Common myeloid progenitor, CD34-positive (primary cell): ENCODE data around the gene ARVCF.
A peak's percentile ranks its signal among the peaks of the same experiment; 100 is the strongest.

Experiments used
- CTCF ChIA-PET: fragments of 350-600 bp; sonication (Branson Sonifier 250); formaldehyde crosslinking; loops from one replicate; lab custom pipeline; 2021; ENCODE audit warnings: antibody characterized with exemption; lab: Charles Lee
- POLR2A ChIA-PET: fragments of 350-600 bp; sonication (Branson Sonifier 250); formaldehyde crosslinking; loops from one replicate; lab custom pipeline; 2021; ENCODE audit warnings: antibody characterized with exemption; lab: Charles Lee
- DNase-seq, 3 donors: peaks; one replicate each; pipeline versions ENCODE4 v3.0.0 to v3.0.0-alpha.2; 2013
- H3K27ac ChIP-seq, 2 experiments: 1 replicate in 1 of 2; 2 replicates in 1 of 2; pipeline ENCODE4 v1.7.0; 2013; ENCODE audit warnings: inconsistent platforms in 2 of 2, low read length in 2 of 2, mild to moderate bottlenecking in 2 of 2, low read depth in 1 of 2, moderate library complexity in 1 of 2; ENCODE audit not compliant: severe bottlenecking in 2 of 2, insufficient read depth in 1 of 2, poor library complexity in 1 of 2
- H3K27me3 ChIP-seq, 5 experiments: replicated peaks in 2 of 5; 1 replicate in 3 of 5; 2 replicates in 2 of 5; pipeline versions ENCODE4 v1.6.1 to v1.7.0; 2013; ENCODE audit warnings: low read length in 4 of 5, mild to moderate bottlenecking in 2 of 5, moderate library complexity in 2 of 5, inconsistent platforms in 1 of 5; ENCODE audit not compliant: insufficient read depth in 5 of 5, control insufficient read depth in 4 of 5
- H3K36me3 ChIP-seq, 4 experiments: 1 replicate in 2 of 4; 2 replicates in 2 of 4; pipeline versions ENCODE4 v1.6.1 to v1.7.0; 2013; ENCODE audit warnings: low read length in 3 of 4, control low read depth in 1 of 4, mild to moderate bottlenecking in 1 of 4; ENCODE audit not compliant: control insufficient read depth in 4 of 4, insufficient read depth in 4 of 4
- H3K4me1 ChIP-seq, 4 experiments: 1 replicate in 3 of 4; 2 replicates in 1 of 4; pipeline versions ENCODE4 v1.6.1 to v1.7.1; 2013; ENCODE audit warnings: low read length in 3 of 4, mild to moderate bottlenecking in 3 of 4, control low read depth in 1 of 4, inconsistent platforms in 1 of 4, moderate library complexity in 1 of 4; ENCODE audit not compliant: control insufficient read depth in 4 of 4, insufficient read depth in 4 of 4; ENCODE audit errors: control extremely low read depth in 1 of 4
- H3K4me3 ChIP-seq, 7 experiments: 1 replicate in 4 of 7; 2 replicates in 3 of 7; pipeline versions ENCODE4 v1.5.1 to v1.7.0; 2013; ENCODE audit warnings: mild to moderate bottlenecking in 7 of 7, low read length in 6 of 7, moderate library complexity in 6 of 7, inconsistent platforms in 2 of 7, low read depth in 2 of 7, control low read depth in 1 of 7; ENCODE audit not compliant: insufficient read depth in 4 of 7, control insufficient read depth in 1 of 7; ENCODE audit errors: extremely low read depth in 1 of 7
- H3K9me3 ChIP-seq, 5 experiments: 1 replicate in 4 of 5; 2 replicates in 1 of 5; pipeline versions ENCODE4 v1.6.1 to v1.7.1; 2013; ENCODE audit warnings: low read length in 4 of 5, mild to moderate bottlenecking in 2 of 5, inconsistent platforms in 1 of 5, low read depth in 1 of 5, moderate library complexity in 1 of 5; ENCODE audit not compliant: control insufficient read depth in 4 of 5, insufficient read depth in 2 of 5; ENCODE audit errors: control extremely low read depth in 1 of 5
- WGBS: methylation state at CpG from one replicate; pipeline ENCODE4 v1.1.5; 2013; ENCODE audit not compliant: insufficient coverage; 5-methylcytosine and 5-hydroxymethylcytosine counted together

Gene ARVCF

GRCh38 chr22:20062043-20062765, 45.6 kb upstream of the ARVCF start:
- Histone ChIP-seq H3K27me3 (no peaks in the 10 kb centered on the region), H3K36me3 (peaks cover 4 to 60% (median 34%) of the 10 kb centered on the region in 4 experiments), H3K27ac (no peak overlapping the region), H3K9me3 (no peaks in the 10 kb centered on the region), H3K4me1 (peaks cover 0 to 8% (median 0%) of the 10 kb centered on the region in 4 experiments), H3K4me3 (no peak overlapping the region)
- no peak for DNase-seq
- POLR2A ChIA-PET: no interaction called here
- 96% methylated on average over 16 of the region's 18 CpGs for WGBS
- CTCF ChIA-PET: interaction anchor here (1.5 kb wide), 1 partner anchor 17 kb away, joined by 5 read pairs; no protein-coding TSS in a partner anchor

- WGBS: 98% methylated on average over 11 of the region's 11 CpGs
- CTCF ChIA-PET: no interaction called here
- DNase-seq: no peak
- Histone ChIP-seq H3K4me1 (peaks cover 0 to 8% (median 0%) of the 10 kb centered on the region in 4 experiments), H3K27ac (no peak overlapping the region), H3K4me3 (no peak overlapping the region), H3K27me3 (no peaks in the 10 kb centered on the region), H3K36me3 (peaks cover 4 to 67% (median 41%) of the 10 kb centered on the region in 4 experiments), H3K9me3 (no peaks in the 10 kb centered on the region)
- POLR2A ChIA-PET: no interaction called here
Measured at GRCh38 chr22:20061481-20061861, 44.8 kb upstream of the ARVCF start.

GRCh38 chr22:20060700-20061480, 44.3 kb upstream of the ARVCF start:
- ChIA-PET POLR2A (no interaction called here), CTCF (interaction anchor here (0.7 to 1.0 kb wide), 2 partner anchors 16 to 17 kb away, joined by 3 to 4 read pairs; no protein-coding TSS in a partner anchor)
- H3K27ac ChIP-seq: no peak overlapping the region
- peaks cover 0 to 8% (median 0%) of the 10 kb centered on the region in 4 experiments for H3K4me1 ChIP-seq
- H3K9me3 ChIP-seq: no peaks in the 10 kb centered on the region
- 98% methylated on average over 10 of the region's 10 CpGs for WGBS
- H3K4me3 ChIP-seq: no peak overlapping the region
- H3K27me3 ChIP-seq: no peaks in the 10 kb centered on the region
- H3K36me3 ChIP-seq: peaks cover 4 to 73% (median 46%) of the 10 kb centered on the region in 4 experiments
- no peak for DNase-seq

- WGBS: 89% methylated on average over 4 of the region's 10 CpGs
- Histone ChIP-seq H3K4me1 (peaks cover 0 to 7% (median 0%) of the 10 kb centered on the region in 4 experiments), H3K9me3 (no peaks in the 10 kb centered on the region), H3K4me3 (no peak overlapping the region), H3K36me3 (peaks cover 2 to 81% (median 50%) of the 10 kb centered on the region in 4 experiments), H3K27ac (peak overlapping the region in 1 of 2 experiments; percentile 80), H3K27me3 (no peaks in the 10 kb centered on the region)
- DNase-seq: no peak
- CTCF ChIA-PET: interaction anchor here (1.0 kb wide), 1 partner anchor 18 kb away, joined by 3 read pairs; no protein-coding TSS in a partner anchor
- POLR2A ChIA-PET: no interaction called here
Measured at GRCh38 chr22:20058989-20059770, 42.6 kb upstream of the ARVCF start.

- Histone ChIP-seq H3K4me1 (no peaks in the 10 kb centered on the region), H3K27me3 (no peaks in the 10 kb centered on the region), H3K36me3 (peaks cover 5 to 82% (median 49%) of the 10 kb centered on the region in 4 experiments), H3K9me3 (no peaks in the 10 kb centered on the region), H3K4me3 (no peak overlapping the region), H3K27ac (peak overlapping the region in 1 of 2 experiments; percentile 80)
- POLR2A ChIA-PET: no interaction called here
- CTCF ChIA-PET: interaction anchor here (0.8 to 1.0 kb wide), 2 partner anchors 23 to 35 kb away, joined by 3 read pairs; no protein-coding TSS in a partner anchor
- 97% methylated on average over 12 of the region's 13 CpGs for WGBS
- DNase-seq: no peak
Measured at GRCh38 chr22:20057596-20058268, 41.1 kb upstream of the ARVCF start.

- WGBS: 95% methylated on average over 16 of the region's 16 CpGs
- Histone ChIP-seq H3K9me3 (no peaks in the 10 kb centered on the region), H3K27me3 (no peaks in the 10 kb centered on the region), H3K4me1 (no peaks in the 10 kb centered on the region), H3K4me3 (no peak overlapping the region), H3K36me3 (peaks cover 5 to 83% (median 49%) of the 10 kb centered on the region in 4 experiments), H3K27ac (no peak overlapping the region)
- ChIA-PET POLR2A (no interaction called here), CTCF (interaction anchor here (0.8 to 1.0 kb wide), 2 partner anchors 22 to 35 kb away, joined by 3 read pairs; no protein-coding TSS in a partner anchor)
- DNase-seq: no peak
Measured at GRCh38 chr22:20056696-20057386, 40.2 kb upstream of the ARVCF start.
